K562 (cell line): ENCODE data around the gene VDAC2. TPM values are rescaled to one million over a fixed set of nuclear protein-coding genes. Genes with fewer than 3 reads are reported as not detected.

ENCODE experiments used
- ARNT ChIP-seq, 2 experiments: fragments of 450-650 bp; IDR thresholded peaks; 2 replicates each; pipeline ENCODE4 v1.6.1; 2016; ENCODE audit warnings: mild to moderate bottlenecking in 1 of 2
- ATF7 ChIP-seq: fragments of 450-650 bp; IDR thresholded peaks from 2 replicates; pipeline ENCODE4 v1.7.1; 2014; ENCODE audit warnings: mild to moderate bottlenecking, moderate library complexity
- BDP1 ChIP-seq: IDR thresholded peaks from 3 replicates; pipeline ENCODE4 v1.6.1; 2011; ENCODE audit not compliant: insufficient read length, insufficient read depth
- CBX2 ChIP-seq: fragments of 200-600 bp; sonication (generic); IDR thresholded peaks from one replicate; pipeline ENCODE4 v1.6.1; 2012; ENCODE audit warnings: mild to moderate bottlenecking, low read length, inconsistent platforms; ENCODE audit not compliant: insufficient read depth, poor library complexity, severe bottlenecking
- CBX5 ChIP-seq: IDR thresholded peaks from 2 replicates; pipeline ENCODE4 v1.6.1; 2014; ENCODE audit warnings: low read depth, borderline replicate concordance
- GABPB1 ChIP-seq: sonication (generic); formaldehyde crosslinking; IDR thresholded peaks from 2 replicates; pipeline ENCODE4 v1.8.0; 2022; ENCODE audit warnings: mild to moderate bottlenecking, missing genetic modification reagents
- HDAC2 ChIP-seq: fragments of 450-650 bp; IDR thresholded peaks from 2 replicates; pipeline ENCODE4 v1.6.1; 2016; ENCODE audit warnings: mild to moderate bottlenecking
- L3MBTL2 ChIP-seq: fragments of 450-650 bp; IDR thresholded peaks from 2 replicates; pipeline ENCODE4 v1.6.1; 2016; ENCODE audit warnings: mild to moderate bottlenecking, moderate library complexity
- LEF1 ChIP-seq: fragments of 450-650 bp; IDR thresholded peaks from 2 replicates; pipeline ENCODE4 v1.6.1; 2016; ENCODE audit warnings: mild to moderate bottlenecking
- POLR2A ChIP-seq: fragments of 450-650 bp; conservative IDR thresholded peaks from 2 replicates; pipeline ENCODE4 v1.6.1; 2016
- PPARD ChIP-seq: fragments of 250-450 bp; sonication (Bioruptor Pico); IDR thresholded peaks from 2 replicates; pipeline ENCODE4 v1.8.0; 2022; ENCODE audit warnings: inconsistent platforms, mild to moderate bottlenecking, moderate library complexity
- RBM39 ChIP-seq: fragments of 200-400 bp; formaldehyde crosslinking; optimal IDR thresholded peaks from 2 replicates; pipeline ENCODE3; 2018; ENCODE audit warnings: low read depth, low read length
- RNF2 ChIP-seq: sonication (generic); IDR thresholded peaks from 2 replicates; pipeline ENCODE4 v1.6.1; 2016
- RREB1 ChIP-seq: fragments of 250-450 bp; sonication (Bioruptor Pico); IDR thresholded peaks from 2 replicates; pipeline ENCODE4 v1.4.0; 2020
- SAFB ChIP-seq: fragments of 200-400 bp; formaldehyde crosslinking; IDR thresholded peaks from 2 replicates; pipeline ENCODE4 v1.6.1; 2017; ENCODE audit warnings: low read depth, low read length, borderline replicate concordance
- SRF ChIP-seq, 2 experiments: fragments of 250-450, 450-650 bp in 1 of 2; sonication (Bioruptor Pico) in 1 of 2; sonication (generic) in 1 of 2; formaldehyde crosslinking; IDR thresholded peaks; 2 replicates each; pipeline versions ENCODE4 v1.5.0 to v1.5.1; 2020 to 2022; ENCODE audit warnings: mild to moderate bottlenecking in 1 of 2, missing genetic modification reagents in 1 of 2
- ZNF282 ChIP-seq: sonication (generic); formaldehyde crosslinking; IDR thresholded peaks from 2 replicates; pipeline ENCODE4 v1.8.1; 2023; ENCODE audit warnings: missing genetic modification reagents
- ZNF3 ChIP-seq: fragments of 250-450 bp; sonication (Bioruptor Pico); IDR thresholded peaks from 2 replicates; pipeline ENCODE4 v1.5.0; 2021; ENCODE audit warnings: mild to moderate bottlenecking, moderate library complexity
- ZNF384 ChIP-seq: IDR thresholded peaks from 2 replicates; pipeline ENCODE4 v1.6.1; 2012; ENCODE audit warnings: low read depth, low read length, improper control_type of control experiment
- ZNF695 ChIP-seq: fragments of 450-650 bp; formaldehyde crosslinking; IDR thresholded peaks from 2 replicates; pipeline ENCODE4 v1.4.0; 2020; ENCODE audit warnings: mild to moderate bottlenecking, moderate library complexity
- ZNF778 ChIP-seq: fragments of 450-650 bp; formaldehyde crosslinking; IDR thresholded peaks from 2 replicates; pipeline ENCODE4 v1.4.0; 2020; ENCODE audit warnings: mild to moderate bottlenecking, moderate library complexity
- polyA plus RNA-seq, 8 experiments: library from polyadenylated mRNA; depleted of rRNA in 4 of 8; stranded (reverse) in 5 of 8; unstranded in 3 of 8; fragments of >200 nt; fragmentation: Nextera tagmentation in 2 of 8; fragmentation: Illumina TruSeq in 1 of 8; extraction: Ambion mirVana in 2 of 8; extraction: Trizol in 1 of 8; gene quantifications; 2 replicates each; pipeline versions ENCODE4 v1.2.1 to v1.2.3, GENCODE V29; 2011 to 2014; ENCODE audit warnings: inconsistent platforms in 1 of 8, missing spikeins in 1 of 8
- total RNA-seq, 7 experiments: library from RNA; depleted of rRNA in 6 of 7; stranded (reverse); fragments of >200 nt in 6 of 7; fragmentation: Illumina TruSeq in 2 of 7; extraction: Trizol in 2 of 7; gene quantifications; 2 replicates each; pipeline versions ENCODE4 v1.2.1 to v1.2.3, GENCODE V29; 2011 to 2021; ENCODE audit warnings: low replicate concordance in 1 of 7
- TF ChIP-seq, protein P1 (sequence below): fragments of 450-650 bp; IDR thresholded peaks from 2 replicates; pipeline ENCODE4 v1.6.1; 2018; ENCODE audit not compliant: partially characterized antibody

Gene VDAC2
- total and polyA plus RNA-seq, 9 of the 15 experiments (the other 6 are each of a cell fraction or from before 2014, with no cell fraction given): 139 to 450 (median 250) TPM

GRCh38 chr10:75236178-75236825 is 25.7 kb downstream of the VDAC2 start (continued):
- no peak for TF ChIP-seq LEF1
- no peak for TF ChIP-seq ZNF778 (CRISPR knock-in tag)
- TF ChIP-seq CBX5: no peak
- TF ChIP-seq GABPB1: no peak
- TF ChIP-seq CBX2: no peak
- no peak for TF ChIP-seq ZNF695
- TF ChIP-seq ZNF3: no peak
- TF ChIP-seq, protein P1, sequence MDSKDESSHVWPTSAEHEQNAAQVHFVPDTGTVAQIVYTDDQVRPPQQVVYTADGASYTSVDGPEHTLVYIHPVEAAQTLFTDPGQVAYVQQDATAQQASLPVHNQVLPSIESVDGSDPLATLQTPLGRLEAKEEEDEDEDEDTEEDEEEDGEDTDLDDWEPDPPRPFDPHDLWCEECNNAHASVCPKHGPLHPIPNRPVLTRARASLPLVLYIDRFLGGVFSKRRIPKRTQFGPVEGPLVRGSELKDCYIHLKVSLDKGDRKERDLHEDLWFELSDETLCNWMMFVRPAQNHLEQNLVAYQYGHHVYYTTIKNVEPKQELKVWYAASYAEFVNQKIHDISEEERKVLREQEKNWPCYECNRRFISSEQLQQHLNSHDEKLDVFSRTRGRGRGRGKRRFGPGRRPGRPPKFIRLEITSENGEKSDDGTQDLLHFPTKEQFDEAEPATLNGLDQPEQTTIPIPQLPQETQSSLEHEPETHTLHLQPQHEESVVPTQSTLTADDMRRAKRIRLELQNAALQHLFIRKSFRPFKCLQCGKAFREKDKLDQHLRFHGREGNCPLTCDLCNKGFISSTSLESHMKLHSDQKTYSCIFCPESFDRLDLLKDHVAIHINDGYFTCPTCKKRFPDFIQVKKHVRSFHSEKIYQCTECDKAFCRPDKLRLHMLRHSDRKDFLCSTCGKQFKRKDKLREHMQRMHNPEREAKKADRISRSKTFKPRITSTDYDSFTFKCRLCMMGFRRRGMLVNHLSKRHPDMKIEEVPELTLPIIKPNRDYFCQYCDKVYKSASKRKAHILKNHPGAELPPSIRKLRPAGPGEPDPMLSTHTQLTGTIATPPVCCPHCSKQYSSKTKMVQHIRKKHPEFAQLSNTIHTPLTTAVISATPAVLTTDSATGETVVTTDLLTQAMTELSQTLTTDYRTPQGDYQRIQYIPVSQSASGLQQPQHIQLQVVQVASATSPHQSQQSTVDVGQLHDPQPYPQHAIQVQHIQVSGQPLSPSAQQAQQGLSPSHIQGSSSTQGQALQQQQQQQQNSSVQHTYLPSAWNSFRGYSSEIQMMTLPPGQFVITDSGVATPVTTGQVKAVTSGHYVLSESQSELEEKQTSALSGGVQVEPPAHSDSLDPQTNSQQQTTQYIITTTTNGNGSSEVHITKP: no peak
- peak; percentile 22; the same call in 1 of the 2 replicates for TF ChIP-seq L3MBTL2
- TF ChIP-seq SAFB: no peak
- no peak for TF ChIP-seq BDP1
- TF ChIP-seq HDAC2: no peak
- no peak; the same call in 1 of the 2 replicates for TF ChIP-seq RREB1 (CRISPR knock-in tag)
- TF ChIP-seq RNF2: 0 out of 2 replicates have a peak, but pooled peaks have one; percentile 3
- no peak for TF ChIP-seq POLR2A
- TF ChIP-seq RBM39: no peak
- TF ChIP-seq ZNF384: no peak
- no peak for TF ChIP-seq ZNF282 (CRISPR knock-in tag)
- TF ChIP-seq ARNT (IDR thresholded peaks at IDR 0.05): no peak
- no peak for TF ChIP-seq SRF (CRISPR knock-in tag; IDR thresholded peaks at IDR 0.05)
- 0 out of 2 replicates have a peak, but pooled peaks have one; percentile 7 for TF ChIP-seq ATF7
- no peak for TF ChIP-seq PPARD (CRISPR knock-in tag)
